H1 (cell line): ENCODE data around the gene RPUSD2. TPM values are rescaled to one million over a fixed set of nuclear protein-coding genes. Genes with fewer than 3 reads are reported as not detected.

ENCODE experiments used
- CTCF ChIA-PET: fragments of 300-600 bp; sonication (Branson Sonifier 250); formaldehyde crosslinking; loops from one replicate; lab custom pipeline; 2021; ENCODE audit not compliant: partially characterized antibody; lab: Charles Lee
- POLR2A ChIA-PET: fragments of 300-600 bp; sonication (Branson Sonifier 250); formaldehyde crosslinking; loops from one replicate; lab custom pipeline; 2021; ENCODE audit warnings: inconsistent platforms; ENCODE audit not compliant: partially characterized antibody; lab: Charles Lee
- DNase-seq, 2 experiments: peaks; one replicate each; pipeline versions ENCODE4 v3.0.0 to v3.0.0-alpha.2; 2010 to 2022; ENCODE audit warnings: low spot score in 2 of 2, low read depth in 1 of 2, mixed read lengths in 1 of 2
- FAIRE-seq: peaks from 2 replicates; lab custom pipeline; 2011; peaks lifted over from hg19 to GRCh38; lab: Jason Lieb, UNC
- H2AFZ ChIP-seq: 2 replicates; pipeline ENCODE4 v1.8.1; 2012; ENCODE audit warnings: low read length, inconsistent platforms
- H2AK5ac ChIP-seq: 2 replicates; pipeline ENCODE4 v1.6.1; 2013; ENCODE audit warnings: low read depth, low read length
- H2BK120ac ChIP-seq: replicated peaks from 2 replicates; pipeline ENCODE3; 2013; ENCODE audit warnings: low read depth, low read length, inconsistent platforms
- H2BK12ac ChIP-seq: 2 replicates; pipeline ENCODE4 v1.6.1; 2013; ENCODE audit warnings: low read depth, low read length
- H2BK15ac ChIP-seq: 2 replicates; pipeline ENCODE4 v1.6.1; 2013; ENCODE audit warnings: low read length
- H2BK20ac ChIP-seq: 2 replicates; pipeline ENCODE4 v1.6.1; 2013; ENCODE audit warnings: low read length
- H2BK5ac ChIP-seq: 2 replicates; pipeline ENCODE4 v1.6.1; 2013; ENCODE audit warnings: low read depth, low read length
- H3K14ac ChIP-seq: 2 replicates; pipeline ENCODE4 v1.6.1; 2013; ENCODE audit warnings: inconsistent platforms; ENCODE audit not compliant: insufficient read length
- H3K18ac ChIP-seq: 2 replicates; pipeline ENCODE4 v1.6.1; 2013; ENCODE audit warnings: low read length; ENCODE audit errors: extremely low read depth
- H3K23ac ChIP-seq: 2 replicates; pipeline ENCODE4 v1.6.1; 2013; ENCODE audit warnings: inconsistent platforms; ENCODE audit not compliant: insufficient read length
- H3K23me2 ChIP-seq: 2 replicates; pipeline ENCODE4 v1.6.1; 2013; ENCODE audit warnings: low read depth, low read length
- H3K27ac ChIP-seq: 2 replicates; pipeline ENCODE4 v1.6.1; 2011; ENCODE audit warnings: low read depth, low read length, inconsistent platforms
- H3K27me3 ChIP-seq, 4 experiments: replicated peaks in 1 of 4; 1 replicate in 1 of 4; 2 replicates in 3 of 4; pipeline versions ENCODE4 v1.6.1 to v1.8.1; 2011 to 2013; ENCODE audit warnings: low read length in 3 of 4, mild to moderate bottlenecking in 3 of 4, inconsistent platforms in 2 of 4, mixed read lengths in 2 of 4, moderate library complexity in 1 of 4; ENCODE audit not compliant: control insufficient read depth in 3 of 4, insufficient read depth in 3 of 4; ENCODE audit errors: extremely low read depth in 1 of 4
- H3K36me3 ChIP-seq, 4 experiments: 2 replicates each; pipeline versions ENCODE4 v1.6.1 to v1.8.1; 2011 to 2013; ENCODE audit warnings: mild to moderate bottlenecking in 4 of 4, low read length in 3 of 4, moderate library complexity in 2 of 4, control low read depth in 1 of 4, inconsistent platforms in 1 of 4; ENCODE audit not compliant: insufficient read depth in 4 of 4, control insufficient read depth in 2 of 4
- H3K4ac ChIP-seq: replicated peaks from 2 replicates; pipeline ENCODE3; 2013; ENCODE audit warnings: low read length, low read depth, mixed read lengths, inconsistent platforms; ENCODE audit not compliant: insufficient read length
- H3K4me1 ChIP-seq, 4 experiments: replicated peaks in 1 of 4; 1 replicate in 1 of 4; 2 replicates in 3 of 4; pipeline versions ENCODE4 v1.6.1 to v1.8.1; 2011 to 2013; ENCODE audit warnings: low read length in 3 of 4, inconsistent platforms in 2 of 4, mixed read lengths in 1 of 4; ENCODE audit not compliant: insufficient read depth in 4 of 4, control insufficient read depth in 3 of 4
- H3K4me2 ChIP-seq, 2 experiments: 2 replicates each; pipeline versions ENCODE4 v1.6.1 to v1.8.1; 2011 to 2013; ENCODE audit warnings: low read depth in 2 of 2, low read length in 2 of 2, control low read depth in 1 of 2, inconsistent platforms in 1 of 2, mild to moderate bottlenecking in 1 of 2; ENCODE audit not compliant: insufficient read depth in 1 of 2
- H3K4me3 ChIP-seq, 4 experiments: fragments of 200-600, 300-600 bp in 1 of 4; sonication (generic), shearing (Covaris generic), sonication (Bioruptor Twin) in 1 of 4; 2 replicates each; pipeline versions ENCODE4 v1.5.1 to v1.8.1; 2011 to 2016; ENCODE audit warnings: low read length in 4 of 4, low read depth in 3 of 4, control low read depth in 2 of 4, inconsistent platforms in 2 of 4, mild to moderate bottlenecking in 2 of 4, mixed read lengths in 1 of 4, moderate library complexity in 1 of 4; ENCODE audit not compliant: insufficient read depth in 2 of 4; ENCODE audit errors: extremely low read depth in 1 of 4
- H3K56ac ChIP-seq: replicated peaks from 2 replicates; pipeline ENCODE3; 2013; ENCODE audit warnings: low read depth, mild to moderate bottlenecking, mixed read lengths, low read length, inconsistent platforms; ENCODE audit not compliant: insufficient read length
- H3K79me1 ChIP-seq: 2 replicates; pipeline ENCODE4 v1.6.1; 2013; ENCODE audit warnings: low read depth, low read length, control low read depth
- H3K79me2 ChIP-seq, 2 experiments: 2 replicates each; pipeline versions ENCODE4 v1.6.1 to v1.8.1; 2012 to 2013; ENCODE audit warnings: low read length in 2 of 2, mild to moderate bottlenecking in 2 of 2, inconsistent platforms in 1 of 2; ENCODE audit not compliant: insufficient read depth in 2 of 2, control insufficient read depth in 1 of 2
- H3K9ac ChIP-seq, 4 experiments: replicated peaks in 1 of 4; 1 replicate in 1 of 4; 2 replicates in 3 of 4; pipeline versions ENCODE4 v1.6.1 to v1.8.1; 2011 to 2013; ENCODE audit warnings: low read depth in 3 of 4, low read length in 3 of 4, control low read depth in 2 of 4, mild to moderate bottlenecking in 2 of 4, moderate library complexity in 2 of 4, inconsistent platforms in 1 of 4; ENCODE audit errors: extremely low read depth in 1 of 4
- H3K9me3 ChIP-seq, 2 experiments: 2 replicates each; pipeline versions ENCODE4 v1.6.1 to v1.8.1; 2012 to 2013; ENCODE audit warnings: mild to moderate bottlenecking in 2 of 2, moderate library complexity in 2 of 2, control low read depth in 1 of 2, inconsistent platforms in 1 of 2, low read depth in 1 of 2, low read length in 1 of 2, mixed read lengths in 1 of 2; ENCODE audit not compliant: insufficient read depth in 2 of 2
- H4K20me1 ChIP-seq, 2 experiments: replicated peaks in 1 of 2; 2 replicates each; pipeline versions ENCODE3 to v1.8.1; 2011 to 2013; ENCODE audit warnings: inconsistent platforms in 2 of 2, low read length in 2 of 2, mild to moderate bottlenecking in 1 of 2; ENCODE audit not compliant: insufficient read depth in 2 of 2, control insufficient read depth in 1 of 2
- H4K5ac ChIP-seq: 2 replicates; pipeline ENCODE4 v1.6.1; 2013; ENCODE audit warnings: low read length, low read depth, mixed read lengths, inconsistent platforms; ENCODE audit not compliant: insufficient read length
- H4K8ac ChIP-seq: 2 replicates; pipeline ENCODE4 v1.8.0; 2013; ENCODE audit warnings: mild to moderate bottlenecking, moderate library complexity, low read length, inconsistent platforms; ENCODE audit not compliant: insufficient read depth; ENCODE audit errors: extremely low read depth
- H4K91ac ChIP-seq: replicated peaks from 2 replicates; pipeline ENCODE3; 2013; ENCODE audit warnings: low read length, mixed read lengths, inconsistent platforms; ENCODE audit not compliant: insufficient read length
- CBX5 ChIP-seq: fragments of 300-800, 300-1000 bp; sonication (generic); IDR thresholded peaks from 2 replicates; pipeline ENCODE4 v1.7.1; 2016; ENCODE audit warnings: antibody characterized with exemption, low read length, low read depth
- CBX8 ChIP-seq: fragments of 300-800, 300-1000 bp; sonication (generic); IDR thresholded peaks from 2 replicates; pipeline ENCODE4 v1.7.1; 2016; ENCODE audit warnings: low read depth, low read length, borderline replicate concordance
- CHD1 ChIP-seq: IDR thresholded peaks from 2 replicates; pipeline ENCODE4 v1.6.1; 2012; ENCODE audit warnings: low read depth, low read length, improper control_type of control experiment
- EP300 ChIP-seq, 2 experiments: IDR thresholded peaks; 1 replicate in 1 of 2; 2 replicates in 1 of 2; pipeline ENCODE4 v1.6.1; 2011 to 2012; ENCODE audit warnings: low read depth in 2 of 2, low read length in 2 of 2, mild to moderate bottlenecking in 2 of 2, borderline replicate concordance in 1 of 2, inconsistent platforms in 1 of 2, moderate library complexity in 1 of 2
- JUN ChIP-seq: IDR thresholded peaks from 2 replicates; pipeline ENCODE4 v1.6.1; 2011; ENCODE audit warnings: low read depth, mild to moderate bottlenecking, improper control_type of control experiment, low read length
- JUND ChIP-seq: IDR thresholded peaks from 2 replicates; pipeline ENCODE4 v1.6.1; 2011; ENCODE audit warnings: mild to moderate bottlenecking, improper control_type of control experiment, low read length
- POU5F1 ChIP-seq: IDR thresholded peaks from 2 replicates; pipeline ENCODE4 v1.6.1; 2011; ENCODE audit warnings: low read depth, mild to moderate bottlenecking, low read length, moderate library complexity
- SAP30 ChIP-seq: fragments of 300-600 bp; sonication (generic); IDR thresholded peaks from 2 replicates; pipeline ENCODE4 v1.7.1; 2012; ENCODE audit warnings: low read length, moderate library complexity, mild to moderate bottlenecking, inconsistent platforms; ENCODE audit not compliant: insufficient read depth, insufficient replicate concordance
- SIN3A ChIP-seq, 2 experiments: IDR thresholded peaks in 1 of 2; conservative IDR thresholded peaks in 1 of 2; 2 replicates each; pipeline ENCODE4 v1.6.1; 2011 to 2012; ENCODE audit warnings: low read length in 2 of 2, improper control_type of control experiment in 1 of 2, low read depth in 1 of 2, mild to moderate bottlenecking in 1 of 2
- SIRT6 ChIP-seq: IDR thresholded peaks from one replicate; pipeline ENCODE4 v1.7.1; 2012; ENCODE audit warnings: low read length, inconsistent platforms
- SP2 ChIP-seq: IDR thresholded peaks from 2 replicates; pipeline ENCODE4 v1.6.1; 2012; ENCODE audit warnings: mild to moderate bottlenecking, low read length, inconsistent platforms
- SRF ChIP-seq: IDR thresholded peaks from 2 replicates; pipeline ENCODE4 v1.6.1; 2011; ENCODE audit warnings: mild to moderate bottlenecking, low read depth, low read length, moderate library complexity
- TAF7 ChIP-seq: optimal IDR thresholded peaks from 2 replicates; pipeline ENCODE3; 2011; ENCODE audit warnings: low read depth, mild to moderate bottlenecking, inconsistent platforms, low read length, moderate library complexity, borderline replicate concordance
- USF2 ChIP-seq: IDR thresholded peaks from 2 replicates; pipeline ENCODE4 v1.6.1; 2011; ENCODE audit warnings: low read length, improper control_type of control experiment
- polyA plus RNA-seq, 7 experiments: library from polyadenylated mRNA; depleted of rRNA in 3 of 7; stranded (reverse) in 5 of 7; unstranded in 2 of 7; fragments of >200 nt in 5 of 7; fragments of 200-250 nt in 2 of 7; gene quantifications; 1 replicate in 5 of 7; 2 replicates in 1 of 7; 4 replicates in 1 of 7; pipeline versions ENCODE4 v1.2.1 to v1.2.3, GENCODE V29; 2011 to 2013; ENCODE audit warnings: missing spikeins in 2 of 7, mixed read lengths in 2 of 7
- total RNA-seq: library from RNA; stranded (reverse); fragmentation: NEBNext Ultra II Directional; extraction: Animal tissue kit (Norgen Biotek cat#: 25700); gene quantifications from 2 replicates; pipeline ENCODE4 v1.2.1, GENCODE V29; 2021

RPUSD2 gene
- total and polyA plus RNA-seq, 2 of the 8 experiments (the other 6 are each of a cell fraction or from before 2014, with no cell fraction given): 14.5 to 28.5 TPM

- Histone ChIP-seq H3K79me1 (peaks cover 6% of the 10 kb centered on the region; the same call in 1 of the 2 replicates), H3K23ac (no peak overlapping the region), H2BK5ac (no peak overlapping the region), H3K4me3 (no peak overlapping the region), H3K27me3 (no peaks in the 10 kb centered on the region), H2BK120ac (no peak overlapping the region), H3K23me2 (no peaks in the 10 kb centered on the region; the same call in 1 of the 2 replicates), H3K56ac (no peak overlapping the region), H3K9me3 (no peaks in the 10 kb centered on the region), H2BK15ac (no peak overlapping the region), H2BK20ac (no peak overlapping the region), H4K91ac (no peak overlapping the region), H3K4ac (no peak overlapping the region), H3K27ac (no peak overlapping the region), H3K4me2 (no peak overlapping the region), H4K20me1 (peaks cover 0 to 4% of the 10 kb centered on the region in 2 experiments), H3K36me3 (peaks cover 9 to 24% (median 11%) of the 10 kb centered on the region in 4 experiments; a peak in 7 of 8 replicates), H4K5ac (no peak overlapping the region), H3K4me1 (peaks cover 0 to 6% (median 2%) of the 10 kb centered on the region in 4 experiments; a peak in 2 of 7 replicates), H2AFZ (no peak overlapping the region), H2AK5ac (no peak overlapping the region), H3K18ac (no peak overlapping the region), H2BK12ac (no peak overlapping the region), H3K9ac (no peak overlapping the region), H3K79me2 (peaks cover 0 to 13% of the 10 kb centered on the region in 2 experiments; a peak in 3 of 4 replicates), H4K8ac (no peak overlapping the region), H3K14ac (no peak overlapping the region)
- ChIA-PET POLR2A (no interaction called here), CTCF (no interaction called here)
- TF ChIP-seq CBX8 (no peak), TAF7 (no peak), EP300 (IDR thresholded peaks at IDR 0.05; ENCODE audit: borderline replicate concordance in 1 of 2, low read depth in 2 of 2, low read length in 2 of 2) (no peak), SP2 (no peak), USF2 (no peak), CHD1 (no peak), SAP30 (no peak), JUN (no peak), SIN3A (conservative IDR thresholded peaks at IDR 0.05 in 1 of 2, IDR thresholded peaks at IDR 0.05 in 1 of 2; ENCODE audit: low read depth in 1 of 2, low read length in 2 of 2) (no peak), POU5F1 (no peak), SIRT6 (no peak), CBX5 (no peak), JUND (no peak), SRF (no peak)
- no peak for DNase-seq
- no peak for FAIRE-seq
Observed at GRCh38 chr15:40575113-40575512, 6.0 kb downstream of the RPUSD2 start.
